ENCODE results near the gene ZNF419.

ZNF419 gene

GRCh38 chr19:57537953-57538547, 50.5 kb downstream of the ZNF419 start:
- no peak for DNase-seq
